Measurements from ENCODE around the gene PDAP1. TPM values are rescaled to one million over a fixed set of nuclear protein-coding genes. Genes with fewer than 3 reads are reported as not detected.

The PDAP1 gene
- total RNA-seq, 1 experiment from 2014 or later: 150 TPM

- no peak overlapping the region for H2AFZ ChIP-seq (ENCODE audit: low read length)
- no peaks in the 10 kb centered on the region for H3K27me3 Mint-ChIP-seq (ENCODE audit: low read depth)
- H3K14ac ChIP-seq (ENCODE audit: insufficient read depth, low read length): no peak overlapping the region; the same call in 1 of the 2 replicates
- H3K27ac Mint-ChIP-seq: peak overlapping the region in 2 of 3 experiments; percentile 61 to 76; a peak in 1 of 7 replicates
- DNase-seq: no peak
- H3K4me1 Mint-ChIP-seq: peaks cover 8% of the 10 kb centered on the region in 2 experiments
- no peak overlapping the region for H4K5ac ChIP-seq (ENCODE audit: insufficient read length, low read depth, low read length)
- H3K4ac ChIP-seq (ENCODE audit: low read depth, low read length): no peak overlapping the region
- H3K36me3 Mint-ChIP-seq (ENCODE audit: insufficient read depth in 1 of 3, low read depth in 3 of 3): peaks cover 54 to 79% (median 73%) of the 10 kb centered on the region in 3 experiments
- no peak overlapping the region for H4K8ac ChIP-seq (replicated peaks; ENCODE audit: insufficient read length, low read depth, low read length)
- H3K23ac ChIP-seq (ENCODE audit: insufficient read length, low read depth, low read length): no peak overlapping the region
- H3K4me2 ChIP-seq (ENCODE audit: insufficient read depth, insufficient read length, low read length): no peak overlapping the region
- H3K4me3 Mint-ChIP-seq: no peak overlapping the region
- no peaks in the 10 kb centered on the region for H3K79me1 ChIP-seq (ENCODE audit: insufficient read depth, low read depth, low read length, poor library complexity, severe bottlenecking)
- no peaks in the 10 kb centered on the region for H3K79me2 ChIP-seq (ENCODE audit: insufficient read depth, low read length)
- no peaks in the 10 kb centered on the region for H3K23me2 ChIP-seq (ENCODE audit: insufficient read length, low read depth, low read length, poor library complexity, severe bottlenecking)
- H2BK5ac ChIP-seq (ENCODE audit: insufficient read length, low read length): no peak overlapping the region
- no peak overlapping the region for H2BK12ac ChIP-seq (ENCODE audit: insufficient read length, low read depth, low read length)
- no peaks in the 10 kb centered on the region for H3K4me1 ChIP-seq (ENCODE audit: insufficient read depth, low read length)
- no peak overlapping the region for H2AK5ac ChIP-seq (ENCODE audit: insufficient read length, low read length)
- H2BK15ac ChIP-seq (ENCODE audit: low read depth, low read length): no peak overlapping the region
- H3K56ac ChIP-seq (ENCODE audit: insufficient read length, low read depth, low read length): no peak overlapping the region
- H3K18ac ChIP-seq (ENCODE audit: insufficient read length, low read depth, low read length): no peak overlapping the region
- no peaks in the 10 kb centered on the region for H4K20me1 ChIP-seq (ENCODE audit: control insufficient read depth, insufficient read depth, insufficient read length)
- H3T11ph ChIP-seq (ENCODE audit: low read length): no peak overlapping the region
- H2BK120ac ChIP-seq (ENCODE audit: low read depth, low read length, poor library complexity, severe bottlenecking): no peak overlapping the region
- H2BK20ac ChIP-seq (ENCODE audit: low read depth, low read length, poor library complexity, severe bottlenecking): no peak overlapping the region
- H3K9ac ChIP-seq (ENCODE audit: extremely low read depth, insufficient read length, low read length): no peak overlapping the region
- no peaks in the 10 kb centered on the region for H3K9me3 ChIP-seq (ENCODE audit: control insufficient read depth, low read depth, low read length)
- H3K27me3 ChIP-seq (ENCODE audit: insufficient read depth, low read length): no peaks in the 10 kb centered on the region
- no peaks in the 10 kb centered on the region for H3K9me3 Mint-ChIP-seq
- TF ChIP-seq CTCF (conservative IDR thresholded peaks at IDR 0.05): no peak
- H4K91ac ChIP-seq (ENCODE audit: insufficient read length, low read depth, low read length): no peak overlapping the region
- no peak overlapping the region for H3K27ac ChIP-seq (ENCODE audit: insufficient read length, low read depth, low read length)
- no CpG with 5 or more reads among the region's 24 CpGs for WGBS (ENCODE audit: extremely low coverage, insufficient read length, low lambda C conversion rate)
Measured at GRCh38 chr7:99424932-99425730, 16.7 kb upstream of the PDAP1 start.

Data from H9 (cell line).